Nephron progenitor cell (in vitro differentiated cells): ENCODE measurements around the gene URB1.

Source experiments
- DNase-seq: peaks from one replicate; pipeline ENCODE4 v3.0.0; 2021
- H3K27ac Mint-ChIP-seq: 2 replicates; pipeline ENCODE4 v1.8.0; 2021; ENCODE audit warnings: mild to moderate bottlenecking, moderate library complexity, mixed read lengths
- H3K27me3 Mint-ChIP-seq: 2 replicates; pipeline ENCODE4 v1.8.0; 2021; ENCODE audit warnings: mild to moderate bottlenecking, low read depth, mixed read lengths; ENCODE audit not compliant: poor library complexity
- H3K36me3 Mint-ChIP-seq: 2 replicates; pipeline ENCODE4 v1.8.0; 2021; ENCODE audit warnings: low read depth, mixed read lengths
- H3K4me1 Mint-ChIP-seq: 2 replicates; pipeline ENCODE4 v1.8.0; 2021; ENCODE audit warnings: mixed read lengths
- H3K4me3 Mint-ChIP-seq: 2 replicates; pipeline ENCODE4 v1.8.0; 2021; ENCODE audit warnings: mild to moderate bottlenecking, moderate library complexity, mixed read lengths
- H3K9me3 Mint-ChIP-seq: 2 replicates; pipeline ENCODE4 v1.8.0; 2021; ENCODE audit warnings: mild to moderate bottlenecking, moderate library complexity, mixed read lengths
- CTCF ChIP-seq: fragments of 200-600 bp; sonication (generic); IDR thresholded peaks from 2 replicates; pipeline ENCODE4 v1.5.0; 2021; ENCODE audit warnings: antibody characterized with exemption

Gene URB1

GRCh38 chr21:32304998-32305397 lies 87.8 kb downstream of the URB1 start:
- no peaks in the 10 kb centered on the region for H3K27me3 Mint-ChIP-seq
- peaks cover 43% of the 10 kb centered on the region for H3K36me3 Mint-ChIP-seq
- H3K4me3 Mint-ChIP-seq, result no peak overlapping the region
- no peaks in the 10 kb centered on the region for H3K9me3 Mint-ChIP-seq
- no peak for TF ChIP-seq CTCF
- no peak overlapping the region for H3K27ac Mint-ChIP-seq
- DNase-seq, result no peak
- peaks cover 14% of the 10 kb centered on the region for H3K4me1 Mint-ChIP-seq

GRCh38 chr21:32303385-32303784 lies 89.4 kb downstream of the URB1 start:
- no peaks in the 10 kb centered on the region for H3K27me3 Mint-ChIP-seq
- no peak for TF ChIP-seq CTCF
- H3K36me3 Mint-ChIP-seq, result peaks cover 46% of the 10 kb centered on the region
- H3K4me3 Mint-ChIP-seq, result no peak overlapping the region
- peaks cover 14% of the 10 kb centered on the region for H3K4me1 Mint-ChIP-seq
- DNase-seq, result no peak
- no peak overlapping the region for H3K27ac Mint-ChIP-seq
- H3K9me3 Mint-ChIP-seq, result no peaks in the 10 kb centered on the region

GRCh38 chr21:32302560-32302959 lies 90.3 kb downstream of the URB1 start:
- H3K27ac Mint-ChIP-seq, result no peak overlapping the region
- no peak overlapping the region for H3K4me3 Mint-ChIP-seq
- H3K9me3 Mint-ChIP-seq, result no peaks in the 10 kb centered on the region
- H3K36me3 Mint-ChIP-seq, result peaks cover 40% of the 10 kb centered on the region
- H3K4me1 Mint-ChIP-seq, result peaks cover 14% of the 10 kb centered on the region
- no peak for DNase-seq
- H3K27me3 Mint-ChIP-seq, result no peaks in the 10 kb centered on the region
- no peak for TF ChIP-seq CTCF

- H3K4me3 Mint-ChIP-seq, result no peak overlapping the region
- TF ChIP-seq CTCF, result no peak
- H3K27ac Mint-ChIP-seq, result no peak overlapping the region
- peaks cover 13% of the 10 kb centered on the region for H3K4me1 Mint-ChIP-seq
- no peak for DNase-seq
- peaks cover 34% of the 10 kb centered on the region for H3K36me3 Mint-ChIP-seq
- no peaks in the 10 kb centered on the region for H3K27me3 Mint-ChIP-seq
- H3K9me3 Mint-ChIP-seq, result no peaks in the 10 kb centered on the region
Observed at GRCh38 chr21:32301596-32301995, 91.2 kb downstream of the URB1 start.

GRCh38 chr21:32300117-32300681 lies 92.6 kb downstream of the URB1 start:
- no peaks in the 10 kb centered on the region for H3K4me1 Mint-ChIP-seq
- TF ChIP-seq CTCF, result no peak
- DNase-seq, result no peak
- peaks cover 25% of the 10 kb centered on the region for H3K36me3 Mint-ChIP-seq
- H3K9me3 Mint-ChIP-seq, result no peaks in the 10 kb centered on the region
- no peaks in the 10 kb centered on the region for H3K27me3 Mint-ChIP-seq
- H3K27ac Mint-ChIP-seq, result no peak overlapping the region
- no peak overlapping the region for H3K4me3 Mint-ChIP-seq

- Mint-ChIP-seq H3K27ac (no peak overlapping the region), H3K27me3 (no peaks in the 10 kb centered on the region), H3K9me3 (no peaks in the 10 kb centered on the region), H3K4me1 (no peaks in the 10 kb centered on the region), H3K36me3 (peaks cover 23% of the 10 kb centered on the region), H3K4me3 (no peak overlapping the region)
- DNase-seq, result no peak
- no peak for TF ChIP-seq CTCF
Observed at GRCh38 chr21:32299695-32300094, 93.1 kb downstream of the URB1 start.
